ENCODE measurements around the gene ZNF200.
A peak's percentile ranks its signal among the peaks of the same experiment; 100 is the strongest.

The ZNF200 gene

GRCh38 chr16:3175157-3176093 is 59.5 kb downstream of the ZNF200 start:
- peak in 1 of 2 experiments; percentile 69 for DNase-seq (ENCODE audit: low read depth in 2 of 2)

DNA sequence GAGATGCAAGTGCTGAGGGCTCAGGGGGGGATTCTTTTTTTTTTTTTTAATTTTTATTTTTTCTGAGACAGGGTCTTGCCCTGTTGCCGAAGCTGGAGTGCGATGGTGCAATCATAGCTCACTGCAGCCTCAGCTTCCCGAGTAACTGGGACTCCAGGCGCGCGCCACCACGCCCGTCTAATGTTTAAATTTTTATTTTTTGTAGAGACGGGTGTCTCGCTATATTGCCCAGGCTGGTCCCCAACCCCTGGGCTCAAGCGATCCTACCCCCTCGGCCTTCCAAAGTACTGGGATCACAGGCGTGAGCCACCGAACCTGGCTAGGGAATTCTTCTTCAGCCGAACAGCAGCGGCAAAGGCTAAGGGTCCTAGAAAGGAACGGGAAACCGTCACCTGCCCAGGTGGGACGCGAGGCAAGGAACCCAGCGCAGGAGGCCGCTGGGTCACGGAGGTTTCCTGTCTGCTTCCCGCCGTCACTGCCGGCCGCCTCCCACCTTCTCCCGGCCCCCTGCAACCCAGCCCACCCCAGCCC is 60.3 kb downstream of the ZNF200 start:
- DNase-seq (ENCODE audit: low read depth in 2 of 2): no peak

DNA sequence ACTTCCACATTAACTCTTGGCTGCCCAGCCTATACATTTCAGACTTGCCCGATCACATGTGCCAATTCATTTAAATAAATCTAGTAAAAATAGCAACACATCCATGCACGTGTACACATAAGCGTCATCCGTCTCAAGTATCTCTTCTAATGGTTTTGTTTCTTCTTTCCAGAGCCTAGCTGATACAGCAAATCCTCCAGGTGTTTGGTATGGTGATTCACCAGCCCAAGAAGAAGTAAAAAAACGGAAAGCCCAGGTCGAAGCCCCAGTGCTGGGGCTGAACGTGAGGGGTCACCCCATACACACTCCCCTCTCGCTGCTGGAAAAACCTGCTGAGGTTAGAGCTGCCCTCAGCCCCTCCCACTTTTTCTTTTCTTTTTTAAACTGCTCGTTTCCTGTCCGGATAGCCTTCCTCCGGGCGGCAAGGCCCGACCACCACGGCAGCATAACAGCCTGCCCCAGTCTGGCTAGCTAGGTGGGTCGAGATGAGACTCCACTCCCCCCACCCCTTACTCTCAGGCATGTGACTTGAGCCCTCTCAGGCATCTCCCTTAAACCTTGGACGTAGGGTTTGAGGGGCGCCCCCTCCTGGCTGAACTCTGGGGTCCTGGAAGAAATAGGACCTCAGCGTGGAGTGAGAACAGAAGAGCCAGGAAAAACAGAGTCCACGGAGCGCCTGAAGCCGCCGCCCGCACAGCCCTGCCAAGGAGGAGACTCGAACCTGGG is 60.9 kb downstream of the ZNF200 start:
- no peak for DNase-seq (ENCODE audit: low read depth in 2 of 2)
